GM21515 (cell line): Measurements from ENCODE around the gene MMP2.

Experiments
- ATAC-seq: cut with Tn5 transposase; IDR thresholded peaks from one replicate; pipeline ENCODE4 v1.9.1; 2021; ENCODE audit not compliant: unreplicated experiment

The MMP2 gene

GRCh38 chr16:55510185-55510805, 31.3 kb downstream of the MMP2 start:
- no peak for ATAC-seq

- ATAC-seq: no peak
Observed at GRCh38 chr16:55512941-55513340, 33.9 kb downstream of the MMP2 start.

- ATAC-seq: no peak
Observed at GRCh38 chr16:55513616-55514015, 34.6 kb downstream of the MMP2 start.

- no peak for ATAC-seq
Observed at GRCh38 chr16:55515111-55515510, 36.1 kb downstream of the MMP2 start.

GRCh38 chr16:55521792-55522191, 42.8 kb downstream of the MMP2 start:
- no peak for ATAC-seq

GRCh38 chr16:55526441-55526840, 47.4 kb downstream of the MMP2 start:
- ATAC-seq: no peak

GRCh38 chr16:55527885-55528284, 48.9 kb downstream of the MMP2 start:
- ATAC-seq: no peak

GRCh38 chr16:55529018-55529417, 50.0 kb downstream of the MMP2 start:
- no peak for ATAC-seq

- ATAC-seq: no peak
Observed at GRCh38 chr16:55530316-55530856, 51.4 kb downstream of the MMP2 start.

- ATAC-seq: no peak
Observed at GRCh38 chr16:55532227-55532626, 53.2 kb downstream of the MMP2 start.

GRCh38 chr16:55534756-55535155, 55.8 kb downstream of the MMP2 start:
- no peak for ATAC-seq

GRCh38 chr16:55539049-55539448, 60.1 kb downstream of the MMP2 start:
- ATAC-seq: no peak

GRCh38 chr16:55539488-55539887, 60.5 kb downstream of the MMP2 start:
- no peak for ATAC-seq

GRCh38 chr16:55540221-55540620, 61.2 kb downstream of the MMP2 start:
- ATAC-seq: no peak

GRCh38 chr16:55542459-55543082, 63.6 kb downstream of the MMP2 start:
- ATAC-seq: no peak

GRCh38 chr16:55543472-55543871, 64.5 kb downstream of the MMP2 start:
- ATAC-seq: no peak

GRCh38 chr16:55552621-55553020, 73.6 kb downstream of the MMP2 start:
- ATAC-seq: no peak

GRCh38 chr16:55555436-55555835, 76.4 kb downstream of the MMP2 start:
- no peak for ATAC-seq
